T-helper 17 cell (primary cell): ENCODE results near the gene NEURL1B. TPM values are rescaled to one million over a fixed set of nuclear protein-coding genes. Genes with fewer than 3 reads are reported as not detected.

Experiments used
- ATAC-seq: fragments of 150-1000 bp; cut with Tn5 transposase; 2 replicates; pipeline ENCODE4 v1.10.0; 2021; ENCODE audit warnings: mild to moderate bottlenecking, moderate library complexity
- DNase-seq, 3 donors: peaks; one replicate each; pipeline versions ENCODE4 v3.0.0 to v3.0.0-alpha.2; 2020 to 2021
- H3K9me3 ChIP-seq: one replicate; pipeline ENCODE4 v1.7.0; 2013; ENCODE audit warnings: low read length, mild to moderate bottlenecking; ENCODE audit not compliant: control insufficient read depth, poor library complexity, severe bottlenecking
- H3K27ac Mint-ChIP-seq: one replicate; pipeline ENCODE4 v1.8.0; 2022; ENCODE audit warnings: mild to moderate bottlenecking, moderate library complexity, mixed read lengths
- H3K27me3 Mint-ChIP-seq: one replicate; pipeline ENCODE4 v1.8.0; 2022; ENCODE audit warnings: mixed read lengths
- H3K36me3 Mint-ChIP-seq: one replicate; pipeline ENCODE4 v1.8.0; 2022; ENCODE audit warnings: low read depth, mixed read lengths
- H3K4me1 Mint-ChIP-seq: one replicate; pipeline ENCODE4 v1.8.0; 2022; ENCODE audit warnings: mild to moderate bottlenecking, mixed read lengths
- H3K4me3 Mint-ChIP-seq: one replicate; pipeline ENCODE4 v1.8.0; 2022; ENCODE audit warnings: mild to moderate bottlenecking, moderate library complexity, mixed read lengths
- total RNA-seq, 4 donors: library from RNA in 2 of 4; stranded (reverse) in 2 of 4; gene quantifications; one replicate each; pipeline ENCODE4 v1.2.3 and lab custom pipeline; 2022 to 2026

NEURL1B gene
- total RNA-seq, 2 donors from 2014 or later = 0.07 to 0.23 TPM

DNA sequence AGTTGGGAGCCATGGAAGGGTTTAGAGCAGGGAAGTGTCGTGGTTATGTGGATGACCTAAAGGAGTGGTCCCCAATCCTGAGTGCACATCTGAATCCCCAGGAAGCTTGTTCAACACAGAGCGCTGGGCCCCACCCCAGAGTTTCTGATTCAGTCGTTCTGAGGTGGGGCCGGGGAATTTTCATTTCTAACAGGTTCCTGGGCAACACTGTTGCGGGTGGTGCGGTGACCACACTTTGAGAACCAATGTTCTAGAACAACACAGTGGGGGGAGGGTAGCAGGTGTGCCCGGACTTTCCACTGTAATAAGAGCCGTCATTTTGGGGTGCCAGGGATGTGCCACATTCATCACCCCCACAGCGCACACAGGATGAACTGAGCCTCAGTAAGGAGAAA lies 90.6 kb downstream of the NEURL1B start:
- ATAC-seq (peak; percentile 67), DNase-seq (no peak)
- Mint-ChIP-seq H3K27me3 (no peaks in the 10 kb centered on the region), H3K27ac (peak overlapping the region; percentile 84), H3K4me3 (no peak overlapping the region), H3K36me3 (peaks cover 2% of the 10 kb centered on the region), H3K4me1 (peaks cover 12% of the 10 kb centered on the region)
- no peaks in the 10 kb centered on the region for H3K9me3 ChIP-seq

GRCh38 chr5:172732201-172732865 lies 91.3 kb downstream of the NEURL1B start:
- Mint-ChIP-seq H3K36me3 (peaks cover 2% of the 10 kb centered on the region), H3K27ac (peak overlapping the region; percentile 67), H3K27me3 (no peaks in the 10 kb centered on the region), H3K4me1 (peaks cover 14% of the 10 kb centered on the region), H3K4me3 (no peak overlapping the region)
- no peaks in the 10 kb centered on the region for H3K9me3 ChIP-seq
- DNase-seq = no peak
- no peak for ATAC-seq

GRCh38 chr5:172733131-172733973 lies 92.3 kb downstream of the NEURL1B start:
- no peak overlapping the region for H3K4me3 Mint-ChIP-seq
- DNase-seq (no peak), ATAC-seq (no peak)
- no peaks in the 10 kb centered on the region for H3K9me3 ChIP-seq
- H3K4me1 Mint-ChIP-seq = peaks cover 10% of the 10 kb centered on the region
- peak overlapping the region; percentile 67 for H3K27ac Mint-ChIP-seq
- no peaks in the 10 kb centered on the region for H3K36me3 Mint-ChIP-seq
- no peaks in the 10 kb centered on the region for H3K27me3 Mint-ChIP-seq

DNA sequence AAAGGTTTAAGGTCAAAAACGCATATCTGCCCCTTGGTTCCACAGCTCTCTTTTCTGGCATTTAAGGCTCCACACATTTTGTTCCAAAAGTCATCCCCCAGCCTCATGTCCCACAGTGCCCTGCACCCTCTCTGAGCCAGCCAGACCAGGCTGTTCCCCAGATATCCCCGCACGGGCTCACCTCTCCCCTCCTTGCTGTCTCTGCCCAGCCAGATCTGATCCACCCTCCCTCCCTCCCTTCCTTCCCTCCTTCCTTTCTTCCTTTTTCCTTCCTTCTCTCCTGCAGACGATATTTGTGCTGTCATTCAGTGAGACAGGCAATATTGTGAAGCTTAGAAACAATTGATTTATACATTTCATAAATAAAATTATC lies 92.9 kb downstream of the NEURL1B start:
- Mint-ChIP-seq H3K27me3 (no peaks in the 10 kb centered on the region), H3K4me3 (no peak overlapping the region), H3K4me1 (peaks cover 8% of the 10 kb centered on the region), H3K36me3 (no peaks in the 10 kb centered on the region), H3K27ac (no peak overlapping the region)
- DNase-seq (no peak), ATAC-seq (no peak)
- no peaks in the 10 kb centered on the region for H3K9me3 ChIP-seq

- no peak for DNase-seq
- H3K9me3 ChIP-seq = no peaks in the 10 kb centered on the region
- Mint-ChIP-seq H3K27ac (peak overlapping the region; percentile 47), H3K4me1 (peaks cover 8% of the 10 kb centered on the region), H3K27me3 (no peaks in the 10 kb centered on the region), H3K36me3 (no peaks in the 10 kb centered on the region), H3K4me3 (no peak overlapping the region)
- no peak for ATAC-seq
Measured at GRCh38 chr5:172735141-172735831, 94.2 kb downstream of the NEURL1B start.

DNA sequence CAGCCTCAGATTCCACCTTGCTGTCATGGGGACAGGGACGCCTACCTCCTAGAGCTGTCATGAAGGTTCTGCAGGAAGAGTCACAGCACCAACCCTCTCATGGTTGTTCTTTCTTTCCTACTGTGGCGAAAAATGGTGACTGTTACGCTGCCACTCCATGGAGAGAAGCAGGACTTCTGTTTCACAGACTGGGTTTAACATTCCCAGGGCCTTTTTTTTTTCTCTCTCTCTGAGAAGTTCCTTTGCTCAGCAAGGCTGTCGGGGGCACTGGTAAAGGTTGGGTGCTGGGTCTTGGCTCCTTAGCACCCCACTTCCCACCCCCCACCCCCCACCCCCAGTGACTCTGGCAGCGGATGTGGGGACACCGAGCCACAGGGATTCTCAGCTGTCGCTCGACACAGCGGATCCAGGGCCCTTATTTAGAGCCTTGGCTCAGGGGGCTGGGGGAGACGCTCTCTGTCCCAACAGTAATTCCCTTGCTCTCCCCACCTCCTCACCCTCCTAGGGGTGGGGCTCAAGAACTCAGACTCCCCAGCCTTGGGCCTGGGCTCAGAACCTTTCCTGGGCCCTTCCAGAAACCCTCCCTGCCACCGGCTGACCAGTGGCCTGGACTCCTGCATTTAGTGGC lies 95.6 kb downstream of the NEURL1B start:
- H3K27me3 Mint-ChIP-seq = no peaks in the 10 kb centered on the region
- H3K4me1 Mint-ChIP-seq = peaks cover 9% of the 10 kb centered on the region
- ATAC-seq = no peak
- no peaks in the 10 kb centered on the region for H3K36me3 Mint-ChIP-seq
- H3K9me3 ChIP-seq = no peaks in the 10 kb centered on the region
- no peak for DNase-seq
- no peak overlapping the region for H3K4me3 Mint-ChIP-seq
- no peak overlapping the region for H3K27ac Mint-ChIP-seq

DNA sequence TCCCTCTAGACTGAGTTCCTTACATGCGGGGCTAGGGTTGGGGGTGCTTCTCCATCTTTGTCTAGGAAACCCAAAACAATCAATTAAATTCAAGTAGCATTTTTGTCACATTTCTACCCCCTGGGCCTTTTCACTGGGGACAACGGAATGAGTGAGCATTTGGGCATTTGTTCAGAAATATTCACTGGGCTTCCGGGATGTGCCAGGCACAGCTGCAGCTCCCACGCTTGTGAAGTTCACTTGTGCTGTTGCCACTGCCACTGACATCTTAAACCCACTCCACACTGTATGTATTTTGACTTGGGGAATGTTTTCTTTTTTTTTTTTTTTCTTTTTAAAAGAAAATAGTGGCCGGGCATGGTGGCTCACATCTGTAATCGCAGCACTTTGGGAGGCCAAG lies 98.3 kb downstream of the NEURL1B start:
- DNase-seq (no peak), ATAC-seq (no peak)
- Mint-ChIP-seq H3K27ac (no peak overlapping the region), H3K36me3 (no peaks in the 10 kb centered on the region), H3K4me3 (no peak overlapping the region), H3K4me1 (peaks cover 13% of the 10 kb centered on the region), H3K27me3 (no peaks in the 10 kb centered on the region)
- H3K9me3 ChIP-seq = no peaks in the 10 kb centered on the region

DNA sequence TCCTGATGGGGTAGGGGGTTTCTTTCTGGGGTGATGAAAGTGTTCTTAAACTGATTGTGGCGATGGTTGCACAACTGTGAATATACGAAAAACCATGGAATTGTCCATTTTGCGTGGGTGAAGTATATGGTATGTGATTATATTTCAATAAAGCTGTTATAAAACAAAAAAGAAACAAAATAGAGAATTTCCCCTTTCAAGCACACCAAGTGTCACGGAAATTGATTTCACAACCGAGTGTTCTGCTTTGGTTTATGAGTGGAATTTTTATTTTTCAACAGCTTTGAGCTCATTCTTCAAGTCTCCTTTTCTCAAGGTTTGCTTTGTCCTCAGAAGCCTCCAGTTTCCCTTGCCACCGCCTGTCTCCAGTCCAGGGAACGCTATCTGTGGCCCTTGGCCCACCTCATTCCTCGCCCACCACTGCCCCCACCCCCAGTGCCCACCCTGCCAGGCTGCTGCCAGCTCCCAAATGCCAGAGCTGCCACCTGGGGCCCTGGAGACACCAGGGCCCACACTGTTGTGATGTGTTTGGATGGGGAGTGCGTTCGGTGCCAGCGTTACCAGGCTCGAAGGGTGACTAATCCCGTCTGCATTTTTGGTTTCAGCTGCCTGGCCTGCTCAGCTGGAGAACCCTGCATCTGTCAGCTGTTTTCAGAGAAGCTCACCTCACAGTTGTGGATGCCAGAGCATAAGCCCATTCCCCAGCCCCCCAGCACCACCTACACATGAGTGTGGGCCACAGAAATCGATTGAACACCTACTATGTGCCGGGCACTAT lies 99.6 kb downstream of the NEURL1B start:
- H3K4me3 Mint-ChIP-seq = no peak overlapping the region
- peaks cover 15% of the 10 kb centered on the region for H3K4me1 Mint-ChIP-seq
- ATAC-seq (no peak), DNase-seq (no peak)
- no peaks in the 10 kb centered on the region for H3K9me3 ChIP-seq
- H3K36me3 Mint-ChIP-seq = no peaks in the 10 kb centered on the region
- peak overlapping the region; percentile 48 for H3K27ac Mint-ChIP-seq
- H3K27me3 Mint-ChIP-seq = no peaks in the 10 kb centered on the region

Other genes with a start within 250 kb of the NEURL1B start
- under 1 TPM; 0.12 to 0.21 TPM for gene SH3PXD2B, start 186.7 kb upstream of the NEURL1B start, total RNA-seq
- gene DUSP1, start 129.9 kb downstream of the NEURL1B start, total RNA-seq = 1,000 to 10,000 TPM; 1,522 to 2,429 TPM
- gene ERGIC1, start 193.0 kb downstream of the NEURL1B start, total RNA-seq = 10 to 100 TPM; 50.1 to 53.1 TPM